CD14-positive monocyte (primary cell): ENCODE data around the gene TOR1AIP1. TPM values are rescaled to one million over a fixed set of nuclear protein-coding genes. Genes with fewer than 3 reads are reported as not detected.

Experiments
- DNase-seq, 3 donors: peaks; one replicate each; pipeline ENCODE4 v3.0.0-alpha.2; 2011 to 2022
- H2AFZ ChIP-seq: 2 replicates; pipeline ENCODE4 v1.6.0; 2012; ENCODE audit warnings: mild to moderate bottlenecking, low read depth, low read length, inconsistent platforms; ENCODE audit not compliant: insufficient read depth, poor library complexity, severe bottlenecking
- H3K27ac ChIP-seq, 2 donors: 1 replicate in 1 of 2; 2 replicates in 1 of 2; pipeline ENCODE4 v1.5.1; 2012 to 2013; ENCODE audit warnings: low read length in 2 of 2, control low read depth in 1 of 2, inconsistent platforms in 1 of 2, low read depth in 1 of 2, mild to moderate bottlenecking in 1 of 2
- H3K27me3 ChIP-seq, 2 donors: one replicate each; pipeline versions ENCODE4 v1.6.0 to v1.6.1; 2011 to 2013; ENCODE audit warnings: low read length in 2 of 2; ENCODE audit not compliant: control insufficient read depth in 2 of 2, insufficient read depth in 2 of 2
- H3K36me3 ChIP-seq, 2 donors: replicated peaks in 1 of 2; 1 replicate in 1 of 2; 2 replicates in 1 of 2; pipeline versions ENCODE4 v1.5.1 to v1.6.1; 2012 to 2013; ENCODE audit warnings: low read length in 2 of 2, control low read depth in 1 of 2, inconsistent platforms in 1 of 2, mild to moderate bottlenecking in 1 of 2; ENCODE audit not compliant: insufficient read depth in 2 of 2, control insufficient read depth in 1 of 2
- H3K4me1 ChIP-seq, 2 donors: 1 replicate in 1 of 2; 2 replicates in 1 of 2; pipeline versions ENCODE4 v1.5.1 to v1.6.1; 2012 to 2013; ENCODE audit warnings: low read length in 2 of 2, control low read depth in 1 of 2, inconsistent platforms in 1 of 2, mild to moderate bottlenecking in 1 of 2, moderate library complexity in 1 of 2; ENCODE audit not compliant: insufficient read depth in 2 of 2, control insufficient read depth in 1 of 2
- H3K4me2 ChIP-seq: replicated peaks from 2 replicates; pipeline ENCODE3; 2012; ENCODE audit warnings: low read length, moderate library complexity, mild to moderate bottlenecking; ENCODE audit not compliant: poor library complexity, severe bottlenecking; ENCODE audit errors: extremely low read depth
- H3K4me3 ChIP-seq, 3 experiments: fragments of 200-600 bp in 1 of 3; sonication (generic) in 1 of 3; replicated peaks in 1 of 3; 1 replicate in 2 of 3; 2 replicates in 1 of 3; pipeline ENCODE4 v1.5.1; 2011 to 2013; ENCODE audit warnings: low read length in 3 of 3, mild to moderate bottlenecking in 3 of 3, control low read depth in 2 of 3, low read depth in 2 of 3, inconsistent platforms in 1 of 3, moderate library complexity in 1 of 3
- H3K79me2 ChIP-seq: 2 replicates; pipeline ENCODE4 v1.6.0; 2012; ENCODE audit warnings: mild to moderate bottlenecking, control low read depth, inconsistent platforms, low read length, moderate library complexity; ENCODE audit not compliant: insufficient read depth
- H3K9ac ChIP-seq: 2 replicates; pipeline ENCODE4 v1.6.0; 2017; ENCODE audit warnings: low read length, mild to moderate bottlenecking; ENCODE audit not compliant: insufficient read depth, poor library complexity, severe bottlenecking
- H3K9me3 ChIP-seq, 2 donors: replicated peaks in 1 of 2; 1 replicate in 1 of 2; 2 replicates in 1 of 2; pipeline versions ENCODE4 v1.5.1 to v1.6.1; 2012 to 2013; ENCODE audit warnings: low read length in 2 of 2, control low read depth in 1 of 2; ENCODE audit not compliant: control insufficient read depth in 1 of 2, insufficient read depth in 1 of 2
- H4K20me1 ChIP-seq: 2 replicates; pipeline ENCODE4 v1.6.0; 2012; ENCODE audit warnings: mild to moderate bottlenecking, low read length, control low read depth, moderate library complexity; ENCODE audit not compliant: insufficient read depth
- H3K27ac Mint-ChIP-seq, 7 donors: one replicate each; pipeline ENCODE4 v1.8.0; 2020; ENCODE audit warnings: mild to moderate bottlenecking in 7 of 7, mixed read lengths in 7 of 7, moderate library complexity in 6 of 7, inconsistent platforms in 2 of 7
- H3K27me3 Mint-ChIP-seq, 3 donors: one replicate each; pipeline ENCODE4 v1.8.0; 2021 to 2022; ENCODE audit warnings: low read depth in 3 of 3, mild to moderate bottlenecking in 3 of 3, mixed read lengths in 3 of 3, moderate library complexity in 3 of 3, inconsistent platforms in 1 of 3
- H3K36me3 Mint-ChIP-seq, 2 donors: one replicate each; pipeline ENCODE4 v1.8.0; 2020; ENCODE audit warnings: mixed read lengths in 2 of 2, inconsistent platforms in 1 of 2, mild to moderate bottlenecking in 1 of 2
- H3K4me1 Mint-ChIP-seq: one replicate; pipeline ENCODE4 v1.8.0; 2020; ENCODE audit warnings: mild to moderate bottlenecking, mixed read lengths
- H3K4me3 Mint-ChIP-seq, 2 donors: one replicate each; pipeline ENCODE4 v1.8.0; 2020; ENCODE audit warnings: mild to moderate bottlenecking in 2 of 2, mixed read lengths in 2 of 2, moderate library complexity in 1 of 2
- H3K9me3 Mint-ChIP-seq, 7 donors: one replicate each; pipeline ENCODE4 v1.8.0; 2020 to 2022; ENCODE audit warnings: mixed read lengths in 7 of 7, mild to moderate bottlenecking in 6 of 7, moderate library complexity in 6 of 7, inconsistent platforms in 2 of 7
- CTCF ChIP-seq: fragments of 200-600 bp; IDR thresholded peaks from one replicate; pipeline ENCODE4 v1.8.0; 2022; ENCODE audit warnings: antibody characterized with exemption, mild to moderate bottlenecking
- WGBS: methylation state at CpG from one replicate; pipeline ENCODE4 v1.1.5; 2013; ENCODE audit warnings: missing lambda C conversion rate; ENCODE audit not compliant: insufficient coverage; 5-methylcytosine and 5-hydroxymethylcytosine counted together
- intact Hi-C, 2 donors: fragments of 100-400 bp; cut with micrococcal nuclease; formaldehyde crosslinking; loops; one replicate each; pipeline versions ENCODE4 v1.15.0 to v1.15.1; 2023
- polyA plus RNA-seq, 3 donors: library from polyadenylated mRNA; depleted of rRNA in 1 of 3; unstranded in 2 of 3; stranded (reverse) in 1 of 3; fragments of 300-500 nt in 2 of 3; fragments of >200 nt in 1 of 3; fragmentation: Illumina TruSeq in 2 of 3; gene quantifications; 1 replicate in 2 of 3; 2 replicates in 1 of 3; pipeline ENCODE4 v1.2.3, GENCODE V29; 2012 to 2021

Gene TOR1AIP1
- polyA plus RNA-seq, 3 donors, result 18.8 to 114 (median 77.5) TPM

GRCh38 chr1:179889589-179889988 lies 7.5 kb downstream of the TOR1AIP1 start:
- TF ChIP-seq CTCF, result no peak
- Histone ChIP-seq H4K20me1 (peaks cover 64% of the 10 kb centered on the region), H3K9ac (no peak overlapping the region), H3K4me2 (no peak overlapping the region), H3K9me3 (no peaks in the 10 kb centered on the region), H3K4me3 (no peak overlapping the region), H3K27me3 (no peaks in the 10 kb centered on the region), H3K79me2 (peaks cover 100% of the 10 kb centered on the region), H3K27ac (no peak overlapping the region), H3K4me1 (peaks cover 23 to 42% of the 10 kb centered on the region in 2 donors), H2AFZ (no peak overlapping the region), H3K36me3 (peaks cover 49 to 76% of the 10 kb centered on the region in 2 donors)
- no CpG with 5 or more reads among the region's 4 CpGs for WGBS
- H3K4me3 Mint-ChIP-seq, result no peak overlapping the region
- H3K36me3 Mint-ChIP-seq, result peaks cover 36 to 62% of the 10 kb centered on the region in 2 donors
- no peak for DNase-seq
- peak overlapping the region in 3 of 7 donors; percentile 25 to 48 (median 43) for H3K27ac Mint-ChIP-seq
- peaks cover 34% of the 10 kb centered on the region for H3K4me1 Mint-ChIP-seq
- H3K9me3 Mint-ChIP-seq, result no peaks in the 10 kb centered on the region
- intact Hi-C loops, result loop anchor here in 1 of 2 donors (10.0 kb wide), 1 partner anchor 265 kb away; the partner anchor contains the start of gene QSOX1
- no peaks in the 10 kb centered on the region for H3K27me3 Mint-ChIP-seq

- intact Hi-C loops, result no loop called here
- H3K9ac ChIP-seq, result no peak overlapping the region
- no peak overlapping the region for H3K4me3 ChIP-seq
- H3K9me3 ChIP-seq, result no peaks in the 10 kb centered on the region
- H3K4me1 ChIP-seq, result no peaks in the 10 kb centered on the region
- Mint-ChIP-seq H3K36me3 (peaks cover 61 to 76% of the 10 kb centered on the region in 2 donors), H3K9me3 (no peaks in the 10 kb centered on the region), H3K4me1 (no peaks in the 10 kb centered on the region), H3K4me3 (no peak overlapping the region), H3K27ac (peak overlapping the region in 1 of 7 donors; percentile 28), H3K27me3 (peaks cover 0 to 1% (median 0%) of the 10 kb centered on the region in 3 donors)
- no peak overlapping the region for H3K4me2 ChIP-seq
- peaks cover 88 to 96% of the 10 kb centered on the region in 2 donors for H3K36me3 ChIP-seq
- no peaks in the 10 kb centered on the region for H3K27me3 ChIP-seq
- no peak overlapping the region for H2AFZ ChIP-seq
- H4K20me1 ChIP-seq, result peaks cover 42% of the 10 kb centered on the region
- no peak for DNase-seq
- TF ChIP-seq CTCF, result no peak
- H3K79me2 ChIP-seq, result peaks cover 41% of the 10 kb centered on the region
- no CpG with 5 or more reads among the region's 1 CpG for WGBS
- H3K27ac ChIP-seq, result no peak overlapping the region
Observed at GRCh38 chr1:179910934-179911333, 28.8 kb downstream of the TOR1AIP1 start.
